GM19099 (cell line): Measurements from ENCODE around the gene TGM2.

Experiments
- POLR2A ChIP-seq: IDR thresholded peaks from 3 replicates; pipeline ENCODE4 v1.6.1; 2011; ENCODE audit warnings: low read depth; ENCODE audit not compliant: insufficient read length; ENCODE audit errors: extremely low read depth

The TGM2 gene

DNA sequence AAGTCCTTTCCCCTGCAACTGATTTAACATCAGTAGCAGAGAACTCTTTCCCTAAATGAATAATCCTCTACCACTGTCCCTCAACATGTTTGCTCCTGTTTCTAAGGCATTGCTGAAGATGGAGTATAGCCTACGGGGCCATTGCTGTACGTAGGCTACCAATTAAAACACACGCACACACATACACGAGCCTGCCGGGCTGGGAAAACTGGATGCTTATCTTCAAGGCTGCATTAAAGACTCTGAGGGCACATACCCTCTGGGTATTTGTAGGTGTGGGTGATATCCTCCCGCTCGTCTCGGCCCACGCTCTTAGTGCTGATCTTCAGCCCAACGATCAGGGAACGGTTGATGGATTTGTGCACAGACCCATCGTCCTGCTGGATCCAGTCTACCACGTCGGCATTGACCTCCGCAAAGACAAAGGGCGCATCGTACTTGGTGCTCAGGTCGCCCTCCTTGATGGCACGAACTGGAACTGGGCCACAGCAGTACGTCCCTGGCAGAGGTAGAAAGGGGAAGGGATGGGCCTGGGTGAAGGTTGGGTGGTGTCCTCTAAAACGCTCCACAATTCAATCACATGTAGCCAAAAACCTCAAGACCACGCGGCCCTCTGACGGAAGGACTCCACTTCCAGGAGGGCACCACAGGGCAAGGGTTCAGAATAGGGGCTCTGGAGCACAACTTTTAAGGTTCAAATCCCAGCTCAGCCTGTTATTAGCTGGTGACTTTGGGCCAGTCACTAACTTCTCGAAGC is 25.7 kb downstream of the TGM2 start:
- no peak for TF ChIP-seq POLR2A

DNA sequence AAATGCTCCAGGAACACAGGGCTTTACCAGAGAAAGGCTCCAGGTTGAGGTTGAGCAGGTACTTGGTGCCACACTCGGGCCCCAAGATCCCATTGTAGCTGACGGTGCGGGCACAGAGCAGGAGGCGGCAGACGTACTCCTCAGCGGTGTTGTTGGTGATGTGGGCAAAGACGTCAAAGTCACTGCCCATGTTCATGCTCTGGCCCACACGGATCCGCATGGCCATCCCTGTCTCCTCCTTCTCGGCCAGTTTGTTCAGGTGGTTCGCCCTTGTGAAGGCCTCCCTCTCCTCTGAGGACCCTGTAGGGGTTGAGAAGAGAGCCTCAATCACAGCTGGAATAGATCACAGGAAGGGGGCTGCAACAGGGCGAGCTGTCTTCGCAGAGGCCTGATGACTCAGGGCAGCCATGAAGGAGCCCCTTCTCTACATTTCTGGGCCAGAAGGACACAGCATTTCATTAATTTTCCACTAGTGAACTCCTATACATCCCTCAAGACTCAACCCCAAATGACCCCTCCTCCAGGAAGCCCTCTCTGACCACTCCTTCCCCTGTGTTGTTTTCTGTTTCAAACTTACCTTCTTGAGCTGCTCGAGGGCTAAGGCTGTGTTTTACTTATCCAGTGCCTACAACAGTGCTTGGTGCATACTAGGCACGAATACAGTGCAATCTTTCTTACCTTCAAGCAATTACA is 26.8 kb downstream of the TGM2 start:
- no peak for TF ChIP-seq POLR2A

DNA sequence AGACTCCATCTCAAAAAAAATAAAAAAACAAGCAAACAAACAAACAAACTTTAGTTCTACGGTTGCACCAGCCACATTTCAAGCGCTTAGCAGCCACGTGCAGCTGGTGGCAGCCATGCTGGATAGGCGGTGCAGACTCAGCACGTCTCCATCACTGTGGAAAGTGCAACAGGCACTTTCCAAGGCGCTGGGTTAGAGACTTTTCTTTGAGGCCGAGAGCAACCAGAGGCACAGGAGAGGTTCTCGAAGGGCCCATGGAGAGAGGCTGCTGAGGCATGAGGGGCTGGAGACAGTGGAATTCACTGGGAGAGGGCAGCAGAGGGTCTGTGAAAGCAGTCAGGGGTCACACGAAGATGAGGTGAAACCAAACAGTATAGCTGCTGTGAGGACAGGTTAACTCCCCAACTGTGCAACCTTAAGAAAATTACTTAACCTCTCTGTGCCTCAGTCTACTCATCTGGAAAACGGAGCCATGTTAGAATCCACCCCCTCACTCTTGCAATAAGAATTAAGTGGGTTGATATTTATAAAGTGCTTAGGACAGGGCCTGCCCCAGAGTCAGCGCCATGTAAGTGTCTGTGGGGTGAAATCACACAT is 27.5 kb downstream of the TGM2 start:
- TF ChIP-seq POLR2A, result no peak

DNA sequence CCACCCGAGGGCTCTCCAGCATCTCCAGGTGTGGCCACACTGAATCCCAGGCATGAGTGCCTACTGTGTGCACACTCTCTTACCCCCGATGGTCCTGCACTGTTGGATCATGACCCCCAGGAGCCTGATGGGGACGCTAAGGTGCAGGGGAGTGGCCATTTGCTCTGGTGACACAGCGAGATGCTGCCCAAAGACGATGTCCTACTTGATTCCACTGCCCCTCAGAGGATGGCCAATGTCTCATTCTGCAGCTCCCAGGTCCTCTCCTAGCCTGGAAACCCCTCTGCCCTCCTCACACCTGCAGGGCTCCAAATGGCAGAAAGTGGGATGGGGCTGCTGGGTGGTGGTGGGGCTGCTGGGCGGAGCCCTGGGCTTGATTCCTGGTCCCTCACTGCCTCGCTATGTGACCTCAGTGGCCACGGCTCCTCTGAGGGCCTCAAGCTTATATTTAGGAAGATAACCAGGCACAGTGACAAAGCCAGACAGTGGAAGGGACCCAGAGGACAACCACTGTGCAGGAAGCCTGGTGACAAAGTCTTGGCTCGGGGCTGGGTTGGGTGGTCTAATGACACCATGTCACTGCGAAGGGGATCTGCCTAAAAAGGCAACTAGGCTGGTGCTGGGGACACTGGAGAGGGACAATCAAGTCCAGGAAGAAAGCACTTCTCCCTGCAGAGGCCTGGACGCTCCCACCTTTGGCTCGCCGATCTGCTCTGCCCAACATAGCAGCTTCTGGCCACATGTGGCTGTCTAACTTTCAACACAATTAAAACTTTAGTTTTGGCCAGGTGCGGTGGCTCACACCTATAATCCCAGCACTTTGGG is 28.4 kb downstream of the TGM2 start:
- no peak for TF ChIP-seq POLR2A

DNA sequence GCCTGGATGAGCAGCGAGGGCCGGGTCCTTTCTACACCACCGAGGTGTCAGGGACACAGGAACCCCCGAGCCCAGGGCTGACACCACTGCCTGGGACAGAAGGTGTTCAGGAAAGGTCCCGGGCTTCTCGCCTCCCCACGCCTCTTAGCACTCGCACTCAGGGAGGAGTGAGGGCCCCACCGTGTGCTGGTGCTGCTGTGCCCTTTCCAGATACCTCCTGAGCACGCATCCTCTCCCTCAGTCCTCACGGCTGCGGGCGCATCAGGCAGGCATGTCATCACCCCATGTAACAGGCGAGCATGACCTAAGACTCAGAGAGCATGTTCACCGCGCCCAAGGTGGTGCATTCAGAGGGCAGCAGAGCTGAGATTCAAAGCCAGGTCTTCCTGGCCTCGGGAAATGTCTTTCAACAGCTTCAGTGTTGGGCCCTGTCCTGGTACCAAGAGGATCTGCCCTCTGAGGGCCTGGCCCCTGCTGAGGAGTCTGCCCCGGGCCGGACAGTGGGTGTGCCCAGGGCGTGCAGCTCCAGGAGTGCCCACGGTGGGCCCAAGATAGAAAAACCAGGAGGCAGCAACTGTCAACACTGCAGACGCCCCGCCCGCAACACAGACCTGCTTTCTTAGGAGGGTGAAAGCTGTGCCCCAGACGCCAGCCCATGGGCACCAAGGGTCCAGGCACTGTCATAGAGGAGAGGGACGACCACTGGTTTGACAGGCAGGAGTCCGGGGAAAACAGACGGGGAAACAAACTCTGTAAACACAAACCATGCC is 29.2 kb downstream of the TGM2 start:
- TF ChIP-seq POLR2A, result no peak

DNA sequence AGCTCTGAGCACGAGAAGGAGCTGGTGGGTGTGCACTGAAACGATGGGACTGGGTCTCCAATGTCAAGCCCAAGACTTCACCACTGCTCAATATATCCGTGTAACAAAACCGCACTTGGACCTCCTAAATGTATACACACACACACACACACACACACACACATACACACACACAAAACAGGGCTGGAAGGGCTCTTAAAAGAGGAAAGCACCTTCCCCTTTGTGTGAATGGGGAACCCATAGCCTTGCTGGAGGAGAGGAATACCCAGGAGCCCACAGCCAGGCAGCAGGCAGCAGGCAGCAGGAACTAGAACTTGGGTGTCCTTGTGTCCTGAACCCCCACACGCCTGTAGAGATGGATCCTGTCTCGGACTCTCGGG is 29.8 kb downstream of the TGM2 start:
- no peak for TF ChIP-seq POLR2A

DNA sequence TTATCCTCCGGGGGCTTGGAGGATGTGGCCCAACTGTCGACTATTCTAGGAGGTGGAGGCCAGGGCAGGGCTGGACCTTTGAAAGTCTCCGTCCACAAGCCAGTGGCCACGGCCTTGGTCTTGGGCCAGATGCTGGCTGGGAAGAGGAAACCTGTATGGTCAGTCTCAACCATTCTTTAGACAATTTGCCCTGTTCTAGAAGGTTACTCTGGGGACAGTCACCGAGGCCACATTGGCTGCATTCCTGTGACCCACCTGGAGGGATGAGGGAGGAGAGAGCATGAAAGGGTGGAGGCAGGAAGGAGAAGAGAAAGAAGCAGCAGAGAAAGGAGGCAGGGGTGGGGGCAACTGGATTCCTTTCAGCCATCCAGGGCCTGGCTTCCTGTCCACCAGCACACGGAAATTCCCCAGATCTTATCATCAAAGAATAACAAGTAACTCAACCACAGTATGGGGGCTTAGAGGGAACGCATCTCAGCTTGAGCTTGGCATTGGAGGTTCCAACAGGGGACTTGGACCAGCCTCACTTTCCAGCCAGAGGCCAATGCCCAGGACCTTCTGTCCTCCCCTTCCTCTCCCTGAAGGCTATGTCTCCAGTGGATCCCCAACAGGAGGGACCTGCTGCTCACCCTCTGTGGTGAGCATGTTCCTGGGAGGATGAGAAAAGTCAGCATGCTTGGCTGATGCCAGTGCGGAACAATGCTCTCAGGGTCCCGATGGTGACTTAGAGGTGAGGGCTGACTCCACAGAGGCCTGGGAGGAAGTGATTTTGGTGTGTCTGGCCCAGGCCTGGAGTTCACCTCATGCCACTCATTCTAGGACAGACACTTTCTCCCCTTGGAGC is 30.4 kb downstream of the TGM2 start:
- TF ChIP-seq POLR2A, result no peak

DNA sequence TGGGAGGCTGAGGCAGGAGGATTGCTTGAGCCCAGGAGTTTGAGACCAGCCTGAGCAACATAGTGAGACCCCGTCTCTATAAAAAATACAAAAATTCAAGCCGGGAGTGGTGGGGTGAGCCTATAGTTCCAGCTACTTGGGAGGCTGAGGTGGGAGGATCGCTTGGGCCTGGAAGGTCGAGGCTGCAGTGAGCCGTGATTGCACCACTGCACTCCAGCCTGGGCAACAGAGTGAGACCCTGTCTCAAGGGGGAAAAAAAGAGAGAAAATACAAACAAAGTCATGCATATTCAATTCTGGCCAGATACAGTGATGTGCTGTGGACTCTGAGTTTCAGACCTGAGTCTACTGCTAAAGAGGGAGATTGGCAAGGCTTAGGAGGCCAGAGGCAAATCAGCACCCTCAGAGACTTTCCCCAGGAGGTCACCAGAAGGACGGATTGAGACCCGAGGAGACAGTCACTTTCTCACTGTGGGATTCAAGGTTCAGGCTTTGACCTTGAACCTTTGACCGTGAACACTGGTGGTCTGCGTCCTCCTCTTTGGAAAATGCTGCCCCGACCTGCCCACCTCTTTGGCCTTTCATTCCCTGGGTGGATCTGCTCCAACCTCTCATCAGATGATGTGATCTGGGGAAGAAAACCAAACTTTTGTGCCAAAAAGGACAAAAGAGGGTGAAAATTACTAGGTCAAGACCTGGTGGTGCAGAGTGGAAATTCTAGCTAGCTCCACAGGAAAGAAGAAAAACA is 31.2 kb downstream of the TGM2 start:
- TF ChIP-seq POLR2A, result no peak

DNA sequence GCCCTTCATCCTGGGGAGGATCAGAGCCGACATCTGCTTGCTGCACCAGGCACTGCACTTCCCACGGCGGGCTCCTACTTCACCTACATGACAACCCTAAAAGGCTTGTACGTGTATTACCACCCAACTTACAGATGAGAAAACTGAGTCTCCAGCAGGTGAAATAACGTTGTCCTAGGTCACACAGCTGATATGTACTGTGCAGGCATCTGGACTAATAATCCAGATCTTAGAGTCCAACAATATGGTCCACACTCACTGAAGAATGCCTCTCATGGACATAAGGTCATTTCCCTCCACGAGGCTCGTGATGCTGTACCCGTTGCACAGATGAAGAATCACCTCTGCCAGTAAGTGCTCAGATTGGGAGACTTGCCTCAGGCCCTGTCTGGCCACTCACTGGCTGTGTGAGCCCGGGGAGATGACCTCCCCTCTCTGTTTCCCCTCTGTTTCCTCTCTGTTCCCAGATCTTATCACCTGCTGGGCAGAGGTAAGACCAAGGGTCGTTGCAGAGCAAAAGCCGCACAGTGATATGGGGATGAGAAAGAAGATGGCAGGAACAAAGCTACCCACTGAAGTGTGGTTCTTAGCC is 32.1 kb downstream of the TGM2 start:
- no peak for TF ChIP-seq POLR2A

DNA sequence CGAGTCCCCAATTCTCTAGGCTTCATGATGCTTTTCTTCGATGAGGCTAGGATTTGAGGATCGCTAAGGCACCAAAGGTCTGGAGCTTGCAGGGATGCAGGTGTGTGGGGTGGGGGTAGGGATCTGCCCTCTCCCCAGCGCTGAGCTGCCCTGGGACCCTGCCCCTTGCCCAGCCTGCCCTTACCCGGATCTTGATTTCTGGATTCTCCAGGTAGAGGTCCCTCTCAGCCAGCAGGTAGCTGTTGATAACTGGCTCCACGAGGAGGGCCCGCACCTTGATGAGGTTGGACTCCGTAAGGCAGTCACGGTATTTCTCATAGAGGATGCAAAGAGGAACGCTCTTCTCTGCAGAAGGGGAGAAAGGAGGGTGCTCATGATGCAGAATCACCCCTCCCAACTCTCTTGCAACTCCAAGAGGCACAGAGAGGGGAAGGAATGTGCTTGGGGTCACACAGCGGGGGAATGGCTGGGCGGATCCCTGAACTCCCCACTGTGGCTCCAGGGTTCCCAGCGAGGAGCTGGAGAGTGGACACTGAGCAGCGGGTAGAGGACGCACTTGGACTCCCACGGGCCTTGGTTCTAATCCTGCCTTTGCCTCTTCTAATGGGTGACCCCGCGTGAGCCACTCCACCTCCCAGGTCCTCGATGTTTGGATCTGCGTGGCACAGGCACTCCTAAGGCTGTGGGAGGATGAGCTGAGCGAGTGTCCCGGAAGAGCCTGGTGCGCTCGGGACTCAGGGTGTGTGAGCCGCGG is 32.7 kb downstream of the TGM2 start:
- TF ChIP-seq POLR2A, result no peak

DNA sequence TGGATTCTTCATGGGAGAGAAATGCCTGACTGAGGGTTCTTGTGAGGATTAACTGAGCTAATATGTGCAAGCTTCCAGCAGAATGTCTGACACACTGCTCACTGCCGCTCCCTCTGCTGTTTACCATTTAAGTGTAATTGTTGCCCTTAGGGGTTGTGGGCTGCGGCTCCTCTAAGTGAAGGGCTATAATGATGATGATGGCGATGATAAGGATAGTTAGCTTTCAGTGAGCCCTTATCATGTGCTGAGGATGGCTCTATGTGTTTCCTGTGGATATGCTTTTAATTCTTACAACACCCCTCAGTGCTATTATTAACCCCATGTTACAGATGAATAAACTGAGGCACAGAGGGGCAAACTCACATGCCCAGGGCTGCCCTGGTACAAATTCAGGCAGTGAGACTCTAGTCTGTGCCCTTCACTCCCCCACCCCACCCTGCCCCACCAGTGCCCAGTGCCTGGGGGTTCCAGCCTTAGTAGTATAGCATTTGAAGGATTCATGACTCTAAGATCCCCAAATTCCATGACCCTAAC is 33.4 kb downstream of the TGM2 start:
- no peak for TF ChIP-seq POLR2A
